DOHH2 (cell line): ENCODE results near the gene POR.

ENCODE experiments used
- H3F3A ChIP-seq: fragments of 200-600 bp; sonication (generic), shearing (Covaris generic); 2 replicates; pipeline ENCODE4 v1.6.0; 2016; ENCODE audit warnings: antibody characterized with exemption, mild to moderate bottlenecking; ENCODE audit not compliant: control insufficient read depth, insufficient read depth
- H3K27ac ChIP-seq: fragments of 200-600 bp; sonication (generic); 2 replicates; pipeline ENCODE4 v1.5.1; 2014; ENCODE audit warnings: low read depth, mild to moderate bottlenecking, low read length, moderate library complexity
- H3K27me3 ChIP-seq: fragments of 200-600 bp; sonication (generic); 2 replicates; pipeline ENCODE4 v1.6.1; 2014; ENCODE audit warnings: mild to moderate bottlenecking, low read length, mixed read lengths; ENCODE audit not compliant: control insufficient read depth
- H3K36me3 ChIP-seq: fragments of 200-600 bp; sonication (generic); 2 replicates; pipeline ENCODE4 v1.6.1; 2014; ENCODE audit warnings: mild to moderate bottlenecking, low read length, moderate library complexity, mixed read lengths; ENCODE audit not compliant: control insufficient read depth
- H3K4me1 ChIP-seq: fragments of 200-600 bp; sonication (generic); 2 replicates; pipeline ENCODE4 v1.6.1; 2014; ENCODE audit warnings: mild to moderate bottlenecking, low read length, mixed read lengths; ENCODE audit not compliant: control insufficient read depth
- H3K4me2 ChIP-seq: fragments of 200-600 bp; sonication (generic); 2 replicates; pipeline ENCODE4 v1.6.0; 2014; ENCODE audit warnings: mild to moderate bottlenecking, low read length, moderate library complexity
- H3K4me3 ChIP-seq: fragments of 200-600 bp; sonication (generic); 2 replicates; pipeline ENCODE4 v1.5.1; 2014; ENCODE audit warnings: mild to moderate bottlenecking, low read length, mixed read lengths
- H3K79me2 ChIP-seq: fragments of 200-600 bp; sonication (generic); 2 replicates; pipeline ENCODE4 v1.6.1; 2014; ENCODE audit warnings: mild to moderate bottlenecking, low read length, mixed read lengths; ENCODE audit not compliant: control insufficient read depth
- H3K9me2 ChIP-seq: fragments of 200-600 bp; sonication (generic); replicated peaks from 2 replicates; pipeline ENCODE4 v1.6.1; 2014; ENCODE audit warnings: mild to moderate bottlenecking, low read length, mixed read lengths; ENCODE audit not compliant: control insufficient read depth
- H3K9me3 ChIP-seq: fragments of 200-600 bp; sonication (generic); 2 replicates; pipeline ENCODE4 v1.6.1; 2014; ENCODE audit warnings: antibody characterized with exemption, low read length, mixed read lengths; ENCODE audit not compliant: control insufficient read depth, insufficient read depth
- H4K20me1 ChIP-seq: fragments of 200-600 bp; sonication (generic); 2 replicates; pipeline ENCODE4 v1.6.0; 2014; ENCODE audit warnings: low read depth, mild to moderate bottlenecking, antibody characterized with exemption, low read length, moderate library complexity; ENCODE audit not compliant: control insufficient read depth, insufficient read depth
- CTCF ChIP-seq: fragments of 200-600 bp; sonication (generic); IDR thresholded peaks from one replicate; pipeline ENCODE4 v1.5.1; 2014; ENCODE audit warnings: antibody characterized with exemption, mild to moderate bottlenecking, low read depth, low read length; ENCODE audit not compliant: poor library complexity, severe bottlenecking
- EZH2phosphoT487 ChIP-seq: fragments of 200-600 bp; sonication (generic); IDR thresholded peaks from 2 replicates; pipeline ENCODE4 v1.6.1; 2017; ENCODE audit warnings: borderline replicate concordance, mild to moderate bottlenecking, antibody characterized with exemption, low read length, moderate library complexity, mixed read lengths

The POR gene

GRCh38 chr7:75944507-75944906 is 29.6 kb downstream of the POR start:
- Histone ChIP-seq H3K27ac (no peak overlapping the region), H3K9me2 (no peaks in the 10 kb centered on the region), H3F3A (no peaks in the 10 kb centered on the region), H3K4me3 (no peak overlapping the region), H4K20me1 (0 out of 2 replicates have a peak, but pooled peaks cover 3% of the 10 kb centered on the region), H3K36me3 (no peaks in the 10 kb centered on the region), H3K4me1 (no peaks in the 10 kb centered on the region), H3K4me2 (no peak overlapping the region), H3K27me3 (no peaks in the 10 kb centered on the region), H3K79me2 (no peaks in the 10 kb centered on the region), H3K9me3 (no peaks in the 10 kb centered on the region)
- TF ChIP-seq EZH2phosphoT487 (no peak), CTCF (no peak)

GRCh38 chr7:75945297-75946168 is 30.6 kb downstream of the POR start:
- Histone ChIP-seq H3K27ac (no peak overlapping the region), H3K9me2 (no peaks in the 10 kb centered on the region), H3K4me3 (no peak overlapping the region), H3K4me2 (no peak overlapping the region), H3F3A (no peaks in the 10 kb centered on the region), H3K4me1 (no peaks in the 10 kb centered on the region), H3K36me3 (no peaks in the 10 kb centered on the region), H3K27me3 (no peaks in the 10 kb centered on the region), H4K20me1 (0 out of 2 replicates have a peak, but pooled peaks cover 3% of the 10 kb centered on the region), H3K79me2 (no peaks in the 10 kb centered on the region), H3K9me3 (no peaks in the 10 kb centered on the region)
- TF ChIP-seq CTCF: no peak
- TF ChIP-seq EZH2phosphoT487: no peak

- TF ChIP-seq CTCF: no peak
- TF ChIP-seq EZH2phosphoT487: no peak
- Histone ChIP-seq H3K36me3 (no peaks in the 10 kb centered on the region), H3F3A (no peaks in the 10 kb centered on the region), H3K9me2 (no peaks in the 10 kb centered on the region), H3K79me2 (no peaks in the 10 kb centered on the region), H4K20me1 (0 out of 2 replicates have a peak, but pooled peaks cover 3% of the 10 kb centered on the region), H3K4me2 (no peak overlapping the region), H3K4me1 (no peaks in the 10 kb centered on the region), H3K27me3 (no peaks in the 10 kb centered on the region), H3K9me3 (no peaks in the 10 kb centered on the region), H3K27ac (no peak overlapping the region), H3K4me3 (no peak overlapping the region)
These were observed 31.4 kb downstream of the POR start for GRCh38 chr7:75946207-75946855.
